ENCODE results near the gene PDCL2. TPM values are rescaled to one million over a fixed set of nuclear protein-coding genes. Genes with fewer than 3 reads are reported as not detected.

PDCL2 gene
- total and polyA plus RNA-seq, 9 of the 15 experiments (the other 6 are each of a cell fraction or from before 2014, with no cell fraction given): 0.62 to 2.5 (median 1.2) TPM

- TF ChIP-seq NEUROD1 (IDR thresholded peaks at IDR 0.05; ENCODE audit: borderline replicate concordance, low read depth, low read length, partially characterized antibody) (no peak), ZNF311 (CRISPR knock-in tag; IDR thresholded peaks at IDR 0.05) (no peak), UBTF (IDR thresholded peaks at IDR 0.05; ENCODE audit: borderline replicate concordance in 1 of 2, low read depth in 2 of 2, low read length in 2 of 2) (peak in 1 of 2 experiments; percentile 85; a peak in 2 of 4 replicates), NCOR1 (IDR thresholded peaks at IDR 0.05) (0 out of 2 replicates have a peak, but pooled peaks have one; percentile 2), ZNF217 (CRISPR knock-in tag; IDR thresholded peaks at IDR 0.05) (no peak), SAFB (IDR thresholded peaks at IDR 0.05; ENCODE audit: borderline replicate concordance, low read depth, low read length) (no peak), NR2F6 (CRISPR knock-in tag; IDR thresholded peaks at IDR 0.05) (no peak), COPS2 (conservative IDR thresholded peaks at IDR 0.05) (no peak), RB1 (IDR thresholded peaks at IDR 0.05; ENCODE audit: low read depth) (no peak), HDAC8 (tag; IDR thresholded peaks at IDR 0.05) (no peak), GATA2 (CRISPR knock-in tag; IDR thresholded peaks at IDR 0.05) (peak; percentile 65), KAT7 (CRISPR knock-in tag; IDR thresholded peaks at IDR 0.05; ENCODE audit: borderline replicate concordance) (no peak), ZBTB49 (CRISPR knock-in tag; IDR thresholded peaks at IDR 0.05; ENCODE audit: borderline replicate concordance) (no peak), ZNF785 (CRISPR knock-in tag; IDR thresholded peaks at IDR 0.05) (no peak)
- TF ChIP-seq, protein P1, sequence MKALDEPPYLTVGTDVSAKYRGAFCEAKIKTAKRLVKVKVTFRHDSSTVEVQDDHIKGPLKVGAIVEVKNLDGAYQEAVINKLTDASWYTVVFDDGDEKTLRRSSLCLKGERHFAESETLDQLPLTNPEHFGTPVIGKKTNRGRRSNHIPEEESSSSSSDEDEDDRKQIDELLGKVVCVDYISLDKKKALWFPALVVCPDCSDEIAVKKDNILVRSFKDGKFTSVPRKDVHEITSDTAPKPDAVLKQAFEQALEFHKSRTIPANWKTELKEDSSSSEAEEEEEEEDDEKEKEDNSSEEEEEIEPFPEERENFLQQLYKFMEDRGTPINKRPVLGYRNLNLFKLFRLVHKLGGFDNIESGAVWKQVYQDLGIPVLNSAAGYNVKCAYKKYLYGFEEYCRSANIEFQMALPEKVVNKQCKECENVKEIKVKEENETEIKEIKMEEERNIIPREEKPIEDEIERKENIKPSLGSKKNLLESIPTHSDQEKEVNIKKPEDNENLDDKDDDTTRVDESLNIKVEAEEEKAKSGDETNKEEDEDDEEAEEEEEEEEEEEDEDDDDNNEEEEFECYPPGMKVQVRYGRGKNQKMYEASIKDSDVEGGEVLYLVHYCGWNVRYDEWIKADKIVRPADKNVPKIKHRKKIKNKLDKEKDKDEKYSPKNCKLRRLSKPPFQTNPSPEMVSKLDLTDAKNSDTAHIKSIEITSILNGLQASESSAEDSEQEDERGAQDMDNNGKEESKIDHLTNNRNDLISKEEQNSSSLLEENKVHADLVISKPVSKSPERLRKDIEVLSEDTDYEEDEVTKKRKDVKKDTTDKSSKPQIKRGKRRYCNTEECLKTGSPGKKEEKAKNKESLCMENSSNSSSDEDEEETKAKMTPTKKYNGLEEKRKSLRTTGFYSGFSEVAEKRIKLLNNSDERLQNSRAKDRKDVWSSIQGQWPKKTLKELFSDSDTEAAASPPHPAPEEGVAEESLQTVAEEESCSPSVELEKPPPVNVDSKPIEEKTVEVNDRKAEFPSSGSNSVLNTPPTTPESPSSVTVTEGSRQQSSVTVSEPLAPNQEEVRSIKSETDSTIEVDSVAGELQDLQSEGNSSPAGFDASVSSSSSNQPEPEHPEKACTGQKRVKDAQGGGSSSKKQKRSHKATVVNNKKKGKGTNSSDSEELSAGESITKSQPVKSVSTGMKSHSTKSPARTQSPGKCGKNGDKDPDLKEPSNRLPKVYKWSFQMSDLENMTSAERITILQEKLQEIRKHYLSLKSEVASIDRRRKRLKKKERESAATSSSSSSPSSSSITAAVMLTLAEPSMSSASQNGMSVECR (CRISPR knock-in tag; IDR thresholded peaks at IDR 0.05): 0 out of 2 replicates have a peak, but pooled peaks have one; percentile 13
- TF ChIP-seq, protein P2, sequence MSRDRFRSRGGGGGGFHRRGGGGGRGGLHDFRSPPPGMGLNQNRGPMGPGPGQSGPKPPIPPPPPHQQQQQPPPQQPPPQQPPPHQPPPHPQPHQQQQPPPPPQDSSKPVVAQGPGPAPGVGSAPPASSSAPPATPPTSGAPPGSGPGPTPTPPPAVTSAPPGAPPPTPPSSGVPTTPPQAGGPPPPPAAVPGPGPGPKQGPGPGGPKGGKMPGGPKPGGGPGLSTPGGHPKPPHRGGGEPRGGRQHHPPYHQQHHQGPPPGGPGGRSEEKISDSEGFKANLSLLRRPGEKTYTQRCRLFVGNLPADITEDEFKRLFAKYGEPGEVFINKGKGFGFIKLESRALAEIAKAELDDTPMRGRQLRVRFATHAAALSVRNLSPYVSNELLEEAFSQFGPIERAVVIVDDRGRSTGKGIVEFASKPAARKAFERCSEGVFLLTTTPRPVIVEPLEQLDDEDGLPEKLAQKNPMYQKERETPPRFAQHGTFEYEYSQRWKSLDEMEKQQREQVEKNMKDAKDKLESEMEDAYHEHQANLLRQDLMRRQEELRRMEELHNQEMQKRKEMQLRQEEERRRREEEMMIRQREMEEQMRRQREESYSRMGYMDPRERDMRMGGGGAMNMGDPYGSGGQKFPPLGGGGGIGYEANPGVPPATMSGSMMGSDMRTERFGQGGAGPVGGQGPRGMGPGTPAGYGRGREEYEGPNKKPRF (IDR thresholded peaks at IDR 0.05; ENCODE audit: low read depth, low read length): no peak
These were observed 43.2 kb upstream of the PDCL2 start (continued) for GRCh38 chr4:55635282-55635681.

Measured in K562 (cell line).